ENCODE data around the gene HELZ.
"Not testable (repeated sequence)": the region's sequence is repeated elsewhere in the genome, so short reads cannot be mapped to it uniquely, and the experiment has no call there.

HELZ gene

DNA sequence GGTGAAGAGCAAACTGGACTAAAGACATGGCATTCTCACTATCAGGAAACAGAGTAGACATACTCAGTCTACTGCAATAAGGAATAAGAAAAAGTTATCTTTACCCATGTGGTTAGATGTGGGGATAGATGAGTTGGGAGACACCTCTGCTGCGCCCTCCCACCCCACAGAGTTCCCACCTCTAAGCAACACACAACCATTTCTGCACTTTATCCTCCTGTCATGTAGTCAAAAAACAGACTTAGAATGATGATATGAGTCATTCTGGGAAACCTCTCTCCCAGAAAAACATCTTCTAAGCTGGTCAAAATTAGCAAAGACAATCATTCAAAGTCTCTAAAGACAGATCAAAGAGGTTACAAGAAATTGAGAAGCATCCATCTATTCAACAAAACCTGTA lies 105.7 kb downstream of the HELZ start:
- DNase-seq = no peak

DNA sequence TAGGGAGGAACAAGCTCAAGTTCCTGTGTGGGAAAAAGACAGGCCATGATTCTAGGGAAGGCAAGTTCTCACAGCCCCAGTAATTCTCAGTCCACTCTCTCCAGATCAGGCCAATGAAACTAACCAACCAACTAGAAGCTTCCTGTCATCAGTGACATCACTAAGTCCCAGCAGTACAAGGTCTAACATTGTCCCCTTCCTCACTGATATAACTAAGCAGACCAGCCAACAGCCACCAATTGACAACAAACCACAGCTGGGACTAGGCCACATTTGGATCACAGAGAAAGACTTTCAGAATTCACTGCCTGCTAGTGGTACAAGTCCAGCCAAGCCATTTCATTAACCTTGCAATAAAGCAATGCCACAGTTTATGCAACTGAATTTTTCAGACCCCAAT lies 106.6 kb downstream of the HELZ start:
- DNase-seq = no peak

DNA sequence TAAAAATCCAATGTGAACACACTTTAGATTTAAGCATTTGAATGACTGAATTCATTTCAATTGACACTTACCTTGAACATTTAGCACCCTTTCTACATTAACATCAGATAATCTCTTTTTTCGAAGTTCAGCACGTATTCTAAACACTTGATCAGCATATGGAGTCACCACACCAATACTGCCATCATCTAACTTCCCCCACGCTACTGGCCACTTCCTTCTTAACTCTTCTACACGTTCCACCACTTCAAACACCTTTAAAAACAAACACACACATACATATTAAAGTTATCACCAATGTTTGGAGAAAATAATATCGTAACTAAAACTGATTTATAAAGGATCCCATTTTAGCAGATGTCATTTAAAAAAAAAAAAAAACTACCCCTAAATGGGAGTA lies 107.1 kb downstream of the HELZ start:
- no peak for DNase-seq

DNA sequence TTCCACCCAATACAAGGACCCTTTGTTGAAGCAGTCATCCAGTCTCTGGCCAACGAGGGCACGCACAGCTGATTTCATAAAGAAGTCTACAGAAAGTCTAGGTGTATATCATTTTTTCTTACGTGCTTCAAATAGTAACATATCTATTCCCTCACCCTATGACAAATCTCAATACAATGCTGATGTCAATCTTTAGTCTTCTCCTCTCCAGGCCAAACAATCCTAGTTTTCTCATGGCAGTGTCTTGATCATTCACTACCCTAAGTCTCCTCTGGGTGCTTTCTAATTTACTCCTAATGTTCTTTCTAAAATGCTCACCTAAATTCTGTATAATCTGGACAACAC lies 108.0 kb downstream of the HELZ start:
- no peak for DNase-seq

DNA sequence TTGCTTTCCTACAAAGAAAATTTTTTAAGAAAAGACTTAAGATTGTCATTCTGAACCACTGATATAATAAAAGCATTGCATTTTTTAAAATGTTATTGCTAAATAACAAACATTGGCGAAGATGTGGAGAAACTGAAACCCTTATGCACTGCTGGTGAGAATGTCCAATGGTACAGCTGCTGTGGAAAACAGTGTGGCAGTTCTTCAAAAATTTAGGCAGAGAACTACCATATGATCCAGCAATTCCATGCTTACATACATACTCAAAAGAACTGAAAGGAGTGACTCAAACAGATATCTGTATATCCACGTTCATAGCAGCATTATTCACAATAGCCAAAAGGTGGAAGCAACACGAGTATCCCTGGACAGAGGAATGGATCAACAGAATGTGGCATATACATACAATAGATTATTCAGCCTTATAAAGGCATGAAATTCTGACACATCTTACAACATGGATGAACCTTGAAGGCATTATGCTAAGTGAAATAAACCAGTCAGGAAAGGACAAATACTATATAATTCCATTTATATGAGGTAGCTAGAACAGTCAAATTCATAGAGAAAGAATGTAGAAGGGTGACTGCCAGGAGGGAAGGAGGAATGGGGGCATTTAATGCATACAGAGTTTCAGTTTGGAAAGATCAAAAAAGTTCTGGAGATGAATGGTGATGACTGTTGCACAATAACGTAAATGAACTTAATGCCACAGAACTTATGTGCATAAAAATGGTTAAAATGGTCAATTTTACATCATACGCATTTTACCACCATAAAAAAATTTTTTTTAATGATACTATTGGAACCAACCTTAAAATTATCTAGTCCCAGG lies 108.6 kb downstream of the HELZ start:
- DNase-seq = no peak

DNA sequence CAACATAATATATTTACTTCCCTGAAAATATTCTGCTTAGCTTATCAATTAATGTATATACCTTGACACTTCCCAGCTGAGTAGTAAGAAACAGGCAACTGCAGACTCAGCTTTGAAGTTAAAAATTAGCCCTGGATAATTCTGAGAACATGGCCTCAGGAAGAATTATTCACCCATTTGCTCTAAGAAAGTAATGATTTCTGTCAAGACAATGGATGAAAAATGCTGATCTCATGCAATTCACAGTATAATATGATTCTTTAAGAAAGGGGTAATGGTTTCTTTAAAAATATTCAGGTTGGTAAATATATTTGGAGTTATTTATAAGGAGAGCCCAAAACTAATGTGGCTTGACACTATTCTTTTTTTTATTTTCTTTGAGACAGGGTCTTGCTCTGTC lies 111.8 kb downstream of the HELZ start:
- no peak for DNase-seq

DNA sequence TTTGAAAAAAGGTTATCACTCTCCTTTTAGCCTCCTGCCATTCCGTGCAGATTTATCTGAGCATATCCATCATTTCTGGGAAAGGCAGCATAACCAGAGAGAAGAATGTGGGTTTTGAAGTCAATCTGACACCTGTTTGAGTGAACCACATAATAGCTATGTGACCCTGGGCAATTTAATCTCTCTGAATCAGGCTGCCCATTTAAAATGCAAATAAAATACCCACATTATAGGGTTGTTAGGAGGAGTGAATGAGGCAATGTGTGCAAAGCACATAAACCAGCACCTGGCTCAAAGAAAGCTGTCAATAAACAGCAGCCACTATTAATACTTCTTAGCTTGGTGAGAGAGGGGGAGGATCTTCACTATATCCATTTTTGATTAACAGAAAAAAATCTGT lies 112.6 kb downstream of the HELZ start:
- DNase-seq = no peak

DNA sequence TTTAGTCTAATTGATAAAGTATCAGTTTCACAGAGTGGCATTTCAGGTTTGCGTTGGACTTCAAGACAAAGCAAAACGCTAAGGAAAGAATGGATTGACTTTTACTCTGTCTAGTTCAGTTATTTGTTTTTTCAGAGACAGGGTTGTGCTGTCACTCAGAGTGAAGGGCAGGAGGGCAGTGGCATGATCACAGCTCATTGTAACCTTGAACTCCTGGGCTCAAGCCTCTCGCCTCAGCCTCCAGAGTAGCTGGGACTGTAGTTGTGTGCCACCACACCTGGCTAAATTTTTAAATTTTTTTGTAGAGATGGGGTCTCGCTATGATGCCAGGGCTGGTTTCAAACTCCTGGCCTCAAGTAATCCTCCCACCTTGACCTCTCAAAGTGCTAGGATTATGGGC lies 114.2 kb downstream of the HELZ start:
- no peak for DNase-seq

DNA sequence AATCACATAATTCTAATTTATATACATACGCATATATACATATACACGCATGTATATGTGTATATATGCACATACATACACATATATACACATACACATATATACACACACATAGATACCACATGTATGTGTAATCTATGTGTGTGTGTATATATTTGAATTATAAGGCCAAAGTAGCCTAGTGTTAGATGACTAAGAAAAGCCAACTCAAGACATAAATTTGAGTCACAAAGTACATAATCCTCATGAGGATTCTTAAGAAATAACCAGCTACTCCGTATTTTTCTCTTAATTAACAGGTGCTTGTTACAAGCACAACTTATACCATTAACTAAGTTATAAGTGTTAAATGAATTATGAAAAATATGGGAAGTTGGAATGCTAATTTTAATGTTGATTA lies 115.7 kb downstream of the HELZ start:
- DNase-seq = no peak

DNA sequence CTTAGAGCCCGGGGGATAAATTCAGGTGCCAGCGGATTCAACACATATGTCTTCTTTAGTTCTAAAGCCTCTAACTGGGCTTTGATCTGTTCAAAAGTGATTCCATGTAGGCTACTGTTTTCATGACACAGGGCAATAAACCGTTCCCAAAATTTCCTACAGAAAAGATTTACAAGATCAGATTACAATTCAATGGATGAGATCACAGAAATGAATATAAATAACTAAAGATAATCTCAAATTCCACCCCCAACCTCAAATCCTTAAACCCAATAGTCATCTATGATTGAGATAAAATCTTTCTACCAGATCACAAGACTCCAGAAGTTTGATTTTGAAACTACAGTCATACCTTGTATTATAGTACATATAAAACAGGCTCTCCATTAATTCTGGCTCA lies 116.3 kb downstream of the HELZ start:
- no peak for DNase-seq

DNA sequence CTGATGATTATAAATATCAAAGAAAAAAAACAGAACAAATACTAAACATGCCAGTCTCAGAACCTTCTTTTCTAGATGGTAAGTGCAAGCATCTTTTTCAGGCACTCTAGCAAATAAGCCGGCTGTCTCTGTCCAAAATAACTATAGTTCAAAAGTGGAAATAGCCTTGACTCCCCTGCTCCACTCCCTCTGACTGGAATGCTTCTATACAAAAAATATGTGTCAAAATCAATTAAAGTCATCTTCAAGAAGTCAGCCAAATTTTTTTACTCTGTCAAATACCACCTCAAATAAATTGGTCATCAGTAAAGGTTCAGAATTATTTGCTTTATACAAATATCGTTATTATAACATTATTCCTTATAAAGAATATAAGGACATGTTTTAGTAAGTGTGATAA lies 117.1 kb downstream of the HELZ start:
- DNase-seq = no peak

DNA sequence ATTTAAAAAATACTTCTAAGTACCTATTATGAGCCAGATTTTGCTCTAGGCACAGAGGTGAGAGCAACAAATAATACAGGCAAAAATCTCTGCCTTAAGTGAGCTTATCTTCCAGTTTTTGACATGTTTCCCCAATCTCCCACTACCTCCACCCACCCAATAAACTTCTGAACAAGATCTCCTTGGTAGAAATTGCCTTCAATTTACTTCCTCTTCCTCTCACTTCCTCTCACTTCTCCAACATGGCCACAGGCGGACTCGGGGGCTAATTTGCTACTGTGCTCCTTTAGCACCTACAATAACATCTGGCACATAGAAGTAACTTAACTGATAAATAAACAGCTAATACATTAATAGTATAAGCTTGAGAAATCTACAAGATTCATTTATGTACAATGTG lies 118.0 kb downstream of the HELZ start:
- DNase-seq = no peak

DNA sequence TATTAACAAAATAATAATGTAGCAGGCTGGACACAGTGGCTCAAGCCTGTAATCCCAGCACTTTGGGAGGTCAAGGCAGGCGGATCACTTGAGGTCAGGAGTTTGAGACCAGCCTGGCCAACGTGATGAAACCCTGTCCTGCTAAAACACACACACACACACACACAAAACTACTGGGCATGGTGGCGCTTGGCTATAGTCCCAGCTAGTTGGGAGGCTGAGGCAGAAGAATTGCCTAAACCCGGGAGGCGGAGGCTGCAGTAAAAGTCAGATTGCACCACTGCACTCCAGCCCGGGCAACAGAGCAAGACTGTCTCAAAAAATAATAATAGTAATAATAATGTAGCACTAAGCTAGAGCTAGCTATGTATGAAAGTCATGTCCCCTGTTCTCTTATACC lies 118.5 kb downstream of the HELZ start:
- not testable (repeated sequence) for DNase-seq

DNA sequence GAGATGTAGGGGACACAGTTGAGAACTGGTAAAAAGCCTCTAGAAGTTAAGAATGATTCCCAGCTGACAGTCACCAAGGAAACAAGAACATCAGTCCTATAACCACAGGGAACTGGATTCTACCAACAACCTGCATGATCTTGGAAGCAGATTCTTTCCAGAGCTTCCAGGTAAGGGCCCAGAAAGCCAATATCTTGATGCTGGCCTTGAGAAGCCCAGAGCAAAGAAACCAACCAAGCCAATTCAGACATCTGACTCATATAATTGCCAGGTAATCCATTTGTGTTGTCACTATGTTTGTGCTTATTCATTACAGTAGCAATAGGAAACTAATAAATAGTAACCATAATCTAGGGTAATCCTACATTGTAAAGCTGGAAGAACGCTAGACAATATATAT lies 119.1 kb downstream of the HELZ start:
- no peak for DNase-seq

DNA sequence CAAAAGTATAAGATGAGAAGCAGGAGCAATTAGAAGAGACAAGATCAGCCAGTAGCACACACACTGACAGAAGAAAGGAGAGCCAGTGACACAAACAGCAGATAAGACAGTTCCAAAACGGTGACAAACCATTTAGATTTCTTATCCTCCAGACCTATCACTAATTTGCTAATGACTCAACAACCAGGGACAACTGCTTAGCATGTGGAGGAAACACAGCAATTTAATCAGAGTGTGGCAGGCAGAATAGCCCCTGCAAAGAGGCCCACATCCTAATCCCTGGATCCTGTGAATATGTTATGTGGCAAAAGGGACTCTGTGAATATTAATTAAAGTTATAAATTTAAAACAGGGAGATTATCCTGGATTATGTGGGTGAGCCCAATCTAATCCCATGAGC lies 119.6 kb downstream of the HELZ start:
- no peak for DNase-seq

DNA sequence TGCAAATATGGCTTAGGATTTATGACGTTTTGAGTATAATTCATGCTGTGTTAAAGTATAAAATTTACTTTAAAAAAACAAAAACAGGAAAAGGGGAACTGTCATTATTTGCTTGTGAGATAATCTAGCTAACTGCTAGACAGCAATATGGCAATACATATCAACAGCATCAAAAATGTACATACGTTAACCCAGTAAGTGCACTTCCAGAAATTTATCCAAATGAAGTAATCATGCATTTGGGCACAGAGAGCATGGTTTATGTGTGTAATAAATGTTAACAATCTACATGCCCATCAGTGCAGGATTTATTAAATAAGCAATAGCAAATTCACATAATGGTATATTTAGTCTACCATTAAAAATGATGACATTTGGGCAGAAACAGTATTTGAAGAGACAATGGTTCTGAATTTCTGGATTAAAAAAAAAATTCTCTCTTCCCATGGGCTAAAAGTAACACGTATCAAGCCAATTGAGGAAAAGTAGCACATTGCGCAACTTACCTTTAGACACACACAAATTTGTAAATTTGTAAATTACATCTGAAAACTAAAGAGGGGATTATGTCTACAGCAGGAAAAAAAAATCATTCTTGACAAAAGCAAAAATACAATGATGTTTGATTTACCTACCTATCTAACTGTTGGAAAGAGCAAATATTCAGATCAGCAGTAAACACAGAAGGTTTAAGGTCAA lies 120.4 kb downstream of the HELZ start:
- DNase-seq = no peak

DNA sequence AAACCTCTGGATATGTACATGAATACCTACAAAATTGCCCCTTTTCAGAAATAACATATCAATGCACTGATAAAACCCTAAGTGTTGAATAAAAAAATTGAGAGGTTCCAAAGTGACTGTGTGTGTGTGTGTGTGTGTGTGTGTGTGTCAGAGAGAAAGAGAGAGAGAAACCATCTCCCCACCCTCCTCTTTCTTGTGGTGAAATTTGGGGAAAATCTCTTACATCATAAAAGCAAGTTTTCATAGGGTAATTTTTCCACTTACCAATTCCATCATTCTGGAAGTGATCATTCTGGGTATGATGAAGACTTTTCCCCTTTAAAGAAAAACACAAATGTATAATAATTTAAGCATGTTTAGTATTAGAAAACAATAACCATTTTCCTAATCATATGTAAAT lies 121.3 kb downstream of the HELZ start:
- no peak for DNase-seq

DNA sequence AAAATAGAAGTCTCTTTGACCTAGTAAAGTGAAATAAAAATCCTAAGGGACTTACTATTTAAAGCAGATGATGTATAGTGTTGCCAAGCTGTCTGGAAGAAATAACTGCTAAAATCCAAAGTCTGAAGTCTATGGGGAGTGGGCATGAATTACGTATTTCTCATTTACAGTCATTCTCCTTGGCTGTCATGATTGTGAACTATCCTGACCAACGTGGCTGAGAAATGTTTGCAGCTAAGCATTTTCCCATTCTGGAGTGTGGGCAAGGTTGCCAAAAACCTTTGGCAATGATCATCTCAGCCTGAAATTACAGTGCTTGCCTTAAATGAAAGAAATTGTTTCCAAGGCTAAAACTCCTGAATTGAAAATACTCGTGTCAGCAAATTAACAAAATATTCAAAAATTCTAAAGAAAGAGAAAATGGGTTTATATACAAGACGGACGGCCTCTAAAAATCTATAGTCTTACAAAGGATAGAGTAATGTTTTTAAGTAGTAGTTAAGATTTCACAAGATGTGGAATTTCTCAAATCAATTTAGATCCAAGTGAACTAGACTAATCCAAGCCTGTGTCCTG lies 123.6 kb downstream of the HELZ start:
- no peak for DNase-seq

DNA sequence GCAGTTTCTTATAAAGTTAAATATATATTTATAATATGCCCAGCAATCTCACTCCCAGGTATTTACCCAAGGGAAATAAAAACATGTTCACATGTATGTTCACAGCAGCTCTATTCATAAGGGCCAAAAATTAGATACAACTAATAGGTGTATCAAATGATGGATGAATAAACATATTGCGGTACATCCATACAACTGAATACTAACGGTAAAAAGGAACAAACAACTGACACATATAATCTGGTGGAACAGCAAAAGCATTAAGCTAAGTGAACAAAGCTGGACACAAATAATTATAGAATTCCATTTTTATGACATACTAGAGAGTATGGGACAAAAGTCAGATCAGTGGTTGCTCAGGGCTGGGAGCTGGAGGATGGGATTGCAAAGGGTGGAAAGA lies 125.9 kb downstream of the HELZ start:
- no peak for DNase-seq

DNA sequence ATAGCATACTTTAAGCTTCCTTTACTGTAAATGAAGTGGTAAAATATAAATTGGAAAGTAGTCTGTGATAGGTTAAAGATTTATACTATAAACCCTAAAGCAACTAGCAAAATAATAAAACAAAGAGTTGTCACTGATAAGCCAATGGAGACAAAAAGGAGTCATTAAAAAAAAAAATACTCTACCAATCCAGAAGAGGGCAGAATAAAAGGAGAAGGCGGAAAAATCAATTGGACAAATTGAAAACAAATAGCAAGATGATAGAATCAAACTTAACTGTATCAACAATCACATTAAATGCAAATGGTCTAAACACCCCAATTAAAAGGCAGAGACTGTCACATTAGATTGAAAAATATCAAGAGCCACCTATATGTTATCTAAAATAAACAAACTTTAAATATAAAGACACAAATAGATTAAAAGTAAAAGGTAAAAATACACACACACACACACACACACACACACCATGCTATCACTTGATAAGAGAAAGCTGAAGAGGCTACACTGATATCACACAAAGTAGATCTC lies 128.9 kb downstream of the HELZ start:
- DNase-seq = no peak

DNA sequence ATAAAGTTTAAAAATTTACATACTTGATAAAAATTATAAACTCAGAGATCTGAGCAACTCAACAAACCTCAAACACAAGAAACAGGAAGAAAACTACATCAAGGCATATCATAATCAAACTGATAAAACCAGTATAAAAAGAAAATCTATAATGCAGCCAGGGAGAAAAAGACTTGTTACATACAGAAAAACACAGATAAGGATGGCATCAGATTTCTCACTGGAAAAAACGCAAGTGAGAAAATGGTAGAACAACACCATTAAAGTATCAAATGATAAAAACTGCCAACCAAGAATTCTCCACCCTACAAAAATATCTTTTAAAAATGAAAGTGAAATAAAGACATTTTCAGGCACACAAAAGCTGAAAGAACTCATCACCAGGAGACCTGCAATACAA lies 129.6 kb downstream of the HELZ start:
- DNase-seq = no peak

DNA sequence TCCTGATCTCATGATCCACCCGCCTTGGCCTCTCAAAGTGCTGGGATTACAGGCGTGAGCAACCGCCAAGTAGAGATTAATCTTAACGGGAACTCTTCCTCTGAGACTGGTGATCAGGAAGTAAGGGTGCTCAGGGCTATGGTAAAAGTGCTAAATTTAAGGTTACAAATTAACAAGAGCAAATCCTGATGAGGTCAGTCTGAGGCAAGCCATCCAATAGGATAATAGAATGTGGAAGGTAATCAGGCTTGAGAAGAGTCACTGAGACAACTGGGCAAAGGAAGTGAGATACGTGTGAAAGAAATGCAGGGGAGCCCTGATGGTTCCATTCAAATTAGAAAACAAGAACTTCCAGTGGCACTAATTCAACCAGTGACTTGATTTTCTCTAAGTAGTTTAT lies 131.5 kb downstream of the HELZ start:
- no peak for DNase-seq

DNA sequence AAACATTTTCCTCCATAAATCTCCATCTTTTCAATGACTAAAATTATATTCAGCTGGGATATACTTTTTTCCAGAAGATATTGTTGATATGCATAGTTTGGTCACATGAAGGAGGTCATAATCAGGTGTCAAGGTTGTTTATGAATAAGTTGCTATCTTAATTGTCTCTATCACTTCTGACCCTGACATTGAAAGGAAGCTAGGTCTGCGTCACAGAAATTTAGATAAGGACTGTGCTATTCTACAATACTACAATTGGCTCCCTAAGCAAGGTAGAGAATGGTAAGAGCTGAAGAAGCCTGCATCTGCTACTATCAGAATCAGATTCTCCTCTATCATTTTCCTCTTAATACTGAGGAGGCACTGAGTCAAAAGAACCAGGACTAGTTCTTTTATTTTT lies 133.2 kb downstream of the HELZ start:
- no peak for DNase-seq

DNA sequence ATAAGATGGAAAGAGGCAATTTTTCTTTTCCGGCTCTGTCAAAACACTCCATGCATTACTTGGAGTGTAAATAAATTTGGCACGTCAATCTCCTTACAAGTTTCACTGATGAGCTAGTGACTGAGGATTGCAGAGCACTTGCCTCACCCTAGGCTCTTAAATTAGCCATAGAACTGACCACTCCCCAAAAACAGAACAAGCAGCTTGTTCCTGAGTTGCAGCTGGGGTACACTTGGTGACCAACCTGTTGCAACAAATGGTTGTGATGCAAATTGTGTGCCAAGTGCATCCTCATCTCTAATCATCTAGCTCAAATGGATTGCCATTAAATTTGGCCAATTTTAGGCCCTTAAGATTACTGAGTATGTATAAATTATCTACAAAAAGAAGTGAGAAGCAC lies 133.7 kb downstream of the HELZ start:
- DNase-seq = no peak
